Testis (tissue), 3 donors: ENCODE measurements around the gene ASCC2. TPM values are rescaled to one million over a fixed set of nuclear protein-coding genes. Genes with fewer than 3 reads are reported as not detected.
"Not testable (repeated sequence)": the region's sequence is repeated elsewhere in the genome, so short reads cannot be mapped to it uniquely, and the experiment has no call there.

Source experiments
- DNase-seq: peaks from one replicate; pipeline ENCODE4 v3.0.0-alpha.2; 2019
- H3K27ac ChIP-seq, 2 donors: fragments of 200-600 bp; sonication (generic); one replicate each; pipeline ENCODE4 v1.5.1; 2019
- H3K27me3 ChIP-seq: fragments of 200-600 bp; sonication (generic); one replicate; pipeline ENCODE4 v1.5.1; 2019
- H3K36me3 ChIP-seq: fragments of 200-600 bp; sonication (generic); one replicate; pipeline ENCODE4 v1.5.1; 2017; ENCODE audit warnings: low read depth; ENCODE audit errors: missing control alignments
- H3K4me1 ChIP-seq: fragments of 200-600 bp; sonication (generic); one replicate; pipeline ENCODE4 v1.5.1; 2019
- H3K4me3 ChIP-seq, 2 donors: fragments of 200-600 bp; sonication (generic); one replicate each; pipeline ENCODE4 v1.5.1; 2017 to 2019
- H3K9me3 ChIP-seq: fragments of 200-600 bp; sonication (generic); one replicate; pipeline ENCODE4 v1.5.1; 2017
- POLR2A ChIP-seq: fragments of 450-650 bp; IDR thresholded peaks from one replicate; pipeline ENCODE4 v1.6.1; 2017; ENCODE audit warnings: antibody characterized with exemption, mild to moderate bottlenecking, moderate library complexity
- WGBS, 2 donors: methylation state at CpG; one replicate each; pipeline ENCODE4 v1.1.5; 2018; 5-methylcytosine and 5-hydroxymethylcytosine counted together
- intact Hi-C: fragments of 100-400 bp; cut with DNase I; formaldehyde crosslinking; loops from one replicate; pipeline ENCODE4 v1.15.1; 2023; ENCODE audit warnings: low total_unique reads
- polyA plus RNA-seq: library from polyadenylated mRNA; stranded (reverse); fragments of 350-450 nt; fragmentation: Illumina TruSeq; extraction: RNeasy Lipid Tissue Mini Kit (QIAGEN cat#74804); gene quantifications from one replicate; pipeline ENCODE4 v1.2.3, GENCODE V29; 2014; ENCODE audit warnings: low read depth, low replicate concordance; ENCODE audit not compliant: insufficient read depth
- total RNA-seq, 2 donors: library from RNA; depleted of rRNA; stranded (reverse); fragments of >200 nt; gene quantifications; one replicate each; pipeline ENCODE4 v1.2.3, GENCODE V29; 2016
- TF ChIP-seq, protein P1 (sequence below), 3 experiments: fragments of 450-650 bp in 2 of 3; fragments of 200-600 bp in 1 of 3; sonication (generic) in 1 of 3; IDR thresholded peaks; one replicate each; pipeline ENCODE4 v1.5.1; 2016 to 2019; ENCODE audit warnings: antibody characterized with exemption in 3 of 3, mild to moderate bottlenecking in 2 of 3, moderate library complexity in 1 of 3

ASCC2 gene
- total and polyA plus RNA-seq, 3 donors from 2014 or later, result 91.5 to 108 (median 93.8) TPM

- no peaks in the 10 kb centered on the region for H3K27me3 ChIP-seq
- H3K9me3 ChIP-seq, result no peaks in the 10 kb centered on the region
- no peaks in the 10 kb centered on the region for H3K36me3 ChIP-seq
- WGBS, 2 donors, result 61 to 89% methylated on average over 2 to 3 of the region's 3 CpGs
- TF ChIP-seq, protein P1, sequence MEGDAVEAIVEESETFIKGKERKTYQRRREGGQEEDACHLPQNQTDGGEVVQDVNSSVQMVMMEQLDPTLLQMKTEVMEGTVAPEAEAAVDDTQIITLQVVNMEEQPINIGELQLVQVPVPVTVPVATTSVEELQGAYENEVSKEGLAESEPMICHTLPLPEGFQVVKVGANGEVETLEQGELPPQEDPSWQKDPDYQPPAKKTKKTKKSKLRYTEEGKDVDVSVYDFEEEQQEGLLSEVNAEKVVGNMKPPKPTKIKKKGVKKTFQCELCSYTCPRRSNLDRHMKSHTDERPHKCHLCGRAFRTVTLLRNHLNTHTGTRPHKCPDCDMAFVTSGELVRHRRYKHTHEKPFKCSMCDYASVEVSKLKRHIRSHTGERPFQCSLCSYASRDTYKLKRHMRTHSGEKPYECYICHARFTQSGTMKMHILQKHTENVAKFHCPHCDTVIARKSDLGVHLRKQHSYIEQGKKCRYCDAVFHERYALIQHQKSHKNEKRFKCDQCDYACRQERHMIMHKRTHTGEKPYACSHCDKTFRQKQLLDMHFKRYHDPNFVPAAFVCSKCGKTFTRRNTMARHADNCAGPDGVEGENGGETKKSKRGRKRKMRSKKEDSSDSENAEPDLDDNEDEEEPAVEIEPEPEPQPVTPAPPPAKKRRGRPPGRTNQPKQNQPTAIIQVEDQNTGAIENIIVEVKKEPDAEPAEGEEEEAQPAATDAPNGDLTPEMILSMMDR (IDR thresholded peaks at IDR 0.05), result no peak
- no peak for TF ChIP-seq POLR2A
- no peak for DNase-seq
- H3K4me3 ChIP-seq, result no peak overlapping the region
- no peak overlapping the region for H3K27ac ChIP-seq
- no peaks in the 10 kb centered on the region for H3K4me1 ChIP-seq
- intact Hi-C loops, result no loop called here
These were observed 32.5 kb upstream of the ASCC2 start for GRCh38 chr22:29870574-29870973.

GRCh38 chr22:29867851-29868250 is 29.8 kb upstream of the ASCC2 start:
- Histone ChIP-seq H3K4me1 (no peaks in the 10 kb centered on the region), H3K27ac (no peak overlapping the region), H3K27me3 (no peaks in the 10 kb centered on the region), H3K36me3 (no peaks in the 10 kb centered on the region), H3K4me3 (no peak overlapping the region), H3K9me3 (no peaks in the 10 kb centered on the region)
- DNase-seq, result no peak
- intact Hi-C loops, result no loop called here
- 84 to 91% methylated on average over 3 of the region's 3 CpGs for WGBS, 2 donors
- no peak for TF ChIP-seq POLR2A
- TF ChIP-seq, protein P1 (IDR thresholded peaks at IDR 0.05), result no peak

GRCh38 chr22:29867260-29867659 is 29.2 kb upstream of the ASCC2 start:
- intact Hi-C loops, result no loop called here
- TF ChIP-seq, protein P1 (IDR thresholded peaks at IDR 0.05), result no peak
- no peak for TF ChIP-seq POLR2A
- Histone ChIP-seq H3K27me3 (no peaks in the 10 kb centered on the region), H3K4me1 (no peaks in the 10 kb centered on the region), H3K4me3 (no peak overlapping the region), H3K36me3 (no peaks in the 10 kb centered on the region), H3K9me3 (no peaks in the 10 kb centered on the region), H3K27ac (no peak overlapping the region)
- DNase-seq, result no peak

GRCh38 chr22:29865572-29865971 is 27.5 kb upstream of the ASCC2 start:
- intact Hi-C loops, H3K36me3 ChIP-seq, H3K9me3 ChIP-seq, DNase-seq, H3K4me3 ChIP-seq, H3K27ac ChIP-seq, H3K27me3 ChIP-seq, H3K4me1 ChIP-seq: not testable (repeated sequence)
- 90 to 92% methylated on average over 13 of the region's 13 CpGs for WGBS, 2 donors

- Histone ChIP-seq H3K27me3 (no peaks in the 10 kb centered on the region), H3K4me3 (no peak overlapping the region), H3K27ac (no peak overlapping the region), H3K4me1 (no peaks in the 10 kb centered on the region), H3K9me3 (no peaks in the 10 kb centered on the region), H3K36me3 (no peaks in the 10 kb centered on the region)
- 84 to 85% methylated on average over 2 of the region's 2 CpGs for WGBS, 2 donors
- intact Hi-C loops, result no loop called here
- no peak for TF ChIP-seq POLR2A
- TF ChIP-seq, protein P1 (IDR thresholded peaks at IDR 0.05), result no peak
- DNase-seq, result no peak
These were observed 23.7 kb upstream of the ASCC2 start for GRCh38 chr22:29861672-29862297.
